Activated CD4-positive, alpha-beta T cell treated with anti-CD3 and anti-CD28 coated beads, Interleukin-10, Interleukin-2, amounts not matched to agents 100 ng/mL and 50 ng/mL, durations not matched to agents 16 hours and 8 hours (primary cell): Measurements from ENCODE around the gene TRAM1L1.

Experiments used
- DNase-seq: peaks from one replicate; pipeline ENCODE4 v3.0.0-alpha.2; 2020

The TRAM1L1 gene

GRCh38 chr4:117084866-117085701 is at the start of gene TRAM1L1:
Gene TRAM1L1 (minus strand): TSS chr4:117085576. CDS start chr4:117085393, 183 bp downstream.
- DNase-seq, result peak; percentile 46

- no peak for DNase-seq
These were observed 49.0 kb upstream of the TRAM1L1 start for GRCh38 chr4:117134386-117134785.

- DNase-seq, result no peak
These were observed 11.5 kb upstream of the TRAM1L1 start for GRCh38 chr4:117096886-117097285.

GRCh38 chr4:117096462-117096861 is 11.1 kb upstream of the TRAM1L1 start:
- DNase-seq, result no peak

- DNase-seq, result no peak
These were observed 8.2 kb upstream of the TRAM1L1 start for GRCh38 chr4:117093571-117093970.

- no peak for DNase-seq
These were observed 7.6 kb downstream of the TRAM1L1 start for GRCh38 chr4:117077760-117078159.

GRCh38 chr4:117068120-117068519 is 17.3 kb downstream of the TRAM1L1 start:
- DNase-seq, result no peak

- no peak for DNase-seq
These were observed 21.2 kb downstream of the TRAM1L1 start for GRCh38 chr4:117063961-117064696.

GRCh38 chr4:117042962-117043361 is 42.4 kb downstream of the TRAM1L1 start:
- DNase-seq, result no peak
